DMS53 treated with DMSO at 0.1 percent for 48 hours (cell line): ENCODE results near the gene JMJD4.
"Not testable (repeated sequence)": the region's sequence is repeated elsewhere in the genome, so short reads cannot be mapped to it uniquely, and the experiment has no call there.

ENCODE experiments used
- DNase-seq: peaks from one replicate; lab custom pipeline; 2025; ENCODE audit not compliant: unreplicated experiment; lab: John Stamatoyannopoulos, UW

JMJD4 gene

GRCh38 chr1:227733751-227734545 is 1.2 kb downstream of the JMJD4 start:
- DNase-seq: no peak

GRCh38 chr1:227733309-227733705 is 1.8 kb downstream of the JMJD4 start:
- DNase-seq: no peak

- DNase-seq: no peak
Measured at GRCh38 chr1:227732586-227733308, 2.4 kb downstream of the JMJD4 start.

- no peak for DNase-seq
Measured at GRCh38 chr1:227731696-227732585, 3.2 kb downstream of the JMJD4 start.

GRCh38 chr1:227731241-227731677 is 3.8 kb downstream of the JMJD4 start:
- no peak for DNase-seq

- no peak for DNase-seq
Measured at GRCh38 chr1:227730630-227731151, 4.4 kb downstream of the JMJD4 start.

- peak; percentile 39 for DNase-seq
Measured at GRCh38 chr1:227729881-227730629, 5.0 kb downstream of the JMJD4 start.

- no peak for DNase-seq
Measured at GRCh38 chr1:227729144-227729880, 5.8 kb downstream of the JMJD4 start.

GRCh38 chr1:227728892-227729143 is 6.3 kb downstream of the JMJD4 start:
- no peak for DNase-seq

GRCh38 chr1:227728059-227728891 is 6.8 kb downstream of the JMJD4 start:
- peak; percentile 88 for DNase-seq

- DNase-seq: no peak
Measured at GRCh38 chr1:227726924-227727599, 8.0 kb downstream of the JMJD4 start.

GRCh38 chr1:227726318-227726717 is 8.8 kb downstream of the JMJD4 start:
- DNase-seq: no peak

GRCh38 chr1:227725046-227725445 is 10.1 kb downstream of the JMJD4 start:
- no peak for DNase-seq

GRCh38 chr1:227723474-227723873 is 11.6 kb downstream of the JMJD4 start:
- no peak for DNase-seq

GRCh38 chr1:227718932-227719331 is 16.2 kb downstream of the JMJD4 start:
- no peak for DNase-seq

GRCh38 chr1:227712648-227713047 is 22.5 kb downstream of the JMJD4 start:
- DNase-seq: no peak

GRCh38 chr1:227710474-227710873 is 24.6 kb downstream of the JMJD4 start:
- not testable (repeated sequence) for DNase-seq

- DNase-seq: no peak
Measured at GRCh38 chr1:227709451-227709850, 25.7 kb downstream of the JMJD4 start.

- no peak for DNase-seq
Measured at GRCh38 chr1:227707846-227708245, 27.3 kb downstream of the JMJD4 start.
